Bone marrow (tissue), 2 donors: ENCODE data around the gene SGK1.
"Not testable (repeated sequence)": the region's sequence is repeated elsewhere in the genome, so short reads cannot be mapped to it uniquely, and the experiment has no call there.

Source experiments
- DNase-seq, 2 donors: peaks; one replicate each; lab custom pipeline; 2025; lab: John Stamatoyannopoulos, UW

Gene SGK1

GRCh38 chr6:134221250-134221649 lies 96.7 kb downstream of the SGK1 start:
- DNase-seq, result no peak

- no peak for DNase-seq
Measured at GRCh38 chr6:134217798-134218140, 100.1 kb downstream of the SGK1 start.

GRCh38 chr6:134217105-134217797 lies 100.7 kb downstream of the SGK1 start:
- DNase-seq, result no peak

GRCh38 chr6:134216301-134217010 lies 101.5 kb downstream of the SGK1 start:
- DNase-seq, result no peak

GRCh38 chr6:134213410-134213809 lies 104.5 kb downstream of the SGK1 start:
- not testable (repeated sequence) for DNase-seq

- no peak for DNase-seq
Measured at GRCh38 chr6:134211297-134211696, 106.6 kb downstream of the SGK1 start.

GRCh38 chr6:134207421-134207820 lies 110.5 kb downstream of the SGK1 start:
- DNase-seq, result no peak

GRCh38 chr6:134205366-134205765 lies 112.5 kb downstream of the SGK1 start:
- no peak for DNase-seq

- not testable (repeated sequence) for DNase-seq
Measured at GRCh38 chr6:134204759-134205158, 113.2 kb downstream of the SGK1 start.

- DNase-seq, result no peak
Measured at GRCh38 chr6:134204031-134204430, 113.9 kb downstream of the SGK1 start.

- no peak for DNase-seq
Measured at GRCh38 chr6:134201716-134202115, 116.2 kb downstream of the SGK1 start.

GRCh38 chr6:134199848-134200606 lies 117.9 kb downstream of the SGK1 start:
- no peak for DNase-seq

- DNase-seq, result no peak
Measured at GRCh38 chr6:134198093-134198492, 119.8 kb downstream of the SGK1 start.

- DNase-seq, result not testable (repeated sequence)
Measured at GRCh38 chr6:134197685-134198084, 120.2 kb downstream of the SGK1 start.

- no peak for DNase-seq
Measured at GRCh38 chr6:134196568-134197193, 121.2 kb downstream of the SGK1 start.

GRCh38 chr6:134195985-134196384 lies 121.9 kb downstream of the SGK1 start:
- no peak for DNase-seq

GRCh38 chr6:134195164-134195906 lies 122.6 kb downstream of the SGK1 start:
- no peak for DNase-seq

GRCh38 chr6:134193536-134194498 lies 124.1 kb downstream of the SGK1 start:
- no peak for DNase-seq

- not testable (repeated sequence) for DNase-seq
Measured at GRCh38 chr6:134192609-134193008, 125.3 kb downstream of the SGK1 start.

GRCh38 chr6:134190883-134191282 lies 127.0 kb downstream of the SGK1 start:
- DNase-seq, result no peak

GRCh38 chr6:134187751-134188150 lies 130.2 kb downstream of the SGK1 start:
- DNase-seq, result no peak
